WTC11 (cell line): ENCODE results near the gene ARRDC1. TPM values are rescaled to one million over a fixed set of nuclear protein-coding genes. Genes with fewer than 3 reads are reported as not detected.

Source experiments
- ATAC-seq: fragments of 200-7000 bp; cut with Tn5 transposase; 2 replicates; pipeline ENCODE4 v1.10.0; 2021; ENCODE audit warnings: mild to moderate bottlenecking, moderate library complexity
- CTCF ChIA-PET: fragments of 300-600 bp; sonication (Branson Sonifier 250); formaldehyde crosslinking; loops from one replicate; lab custom pipeline; 2021; ENCODE audit warnings: antibody characterized with exemption; lab: Charles Lee
- POLR2A ChIA-PET: fragments of 350-600 bp; sonication (Branson Sonifier 250); formaldehyde crosslinking; loops from one replicate; lab custom pipeline; 2021; ENCODE audit warnings: antibody characterized with exemption; lab: Charles Lee
- DNase-seq: peaks from one replicate; pipeline ENCODE4 v3.0.0; 2021; ENCODE audit warnings: low spot score
- H3K27ac Mint-ChIP-seq: 2 replicates; pipeline ENCODE4 v1.8.0; 2021; ENCODE audit warnings: mixed read lengths
- H3K27me3 Mint-ChIP-seq: 2 replicates; pipeline ENCODE4 v1.8.0; 2021; ENCODE audit warnings: low read depth, mild to moderate bottlenecking, moderate library complexity, mixed read lengths
- H3K36me3 Mint-ChIP-seq: 2 replicates; pipeline ENCODE4 v1.8.0; 2021; ENCODE audit warnings: mixed read lengths
- H3K4me1 Mint-ChIP-seq: 2 replicates; pipeline ENCODE4 v1.8.0; 2022; ENCODE audit warnings: mixed read lengths
- H3K4me3 Mint-ChIP-seq: 2 replicates; pipeline ENCODE4 v1.8.0; 2021; ENCODE audit warnings: mild to moderate bottlenecking, moderate library complexity, mixed read lengths
- H3K9me3 Mint-ChIP-seq: 2 replicates; pipeline ENCODE4 v1.8.0; 2021; ENCODE audit warnings: mixed read lengths
- CBFB ChIP-seq: sonication (generic); formaldehyde crosslinking; IDR thresholded peaks from 2 replicates; pipeline ENCODE4 v1.8.1; 2022; ENCODE audit warnings: mild to moderate bottlenecking, low read depth, missing genetic modification reagents
- CREB1 ChIP-seq: sonication (generic); formaldehyde crosslinking; IDR thresholded peaks from 2 replicates; pipeline ENCODE4 v1.8.0; 2023; ENCODE audit warnings: mild to moderate bottlenecking, missing genetic modification reagents
- ELF4 ChIP-seq: sonication (generic); formaldehyde crosslinking; IDR thresholded peaks from 2 replicates; pipeline ENCODE4 v1.8.1; 2022; ENCODE audit warnings: low read depth, mild to moderate bottlenecking, moderate library complexity, missing genetic modification reagents
- ETV6 ChIP-seq: sonication (generic); formaldehyde crosslinking; IDR thresholded peaks from 2 replicates; pipeline ENCODE4 v1.8.1; 2022; ENCODE audit warnings: mild to moderate bottlenecking, missing genetic modification reagents
- GABPB1 ChIP-seq: sonication (generic); formaldehyde crosslinking; IDR thresholded peaks from 2 replicates; pipeline ENCODE4 v1.8.1; 2023; ENCODE audit warnings: mild to moderate bottlenecking, missing genetic modification reagents
- IRF2 ChIP-seq: sonication (generic); formaldehyde crosslinking; IDR thresholded peaks from 2 replicates; pipeline ENCODE4 v1.8.0; 2022; ENCODE audit warnings: low read depth, missing genetic modification reagents, borderline replicate concordance
- JAZF1 ChIP-seq: fragments of 250-450 bp; sonication (Bioruptor Pico); IDR thresholded peaks from 2 replicates; pipeline ENCODE4 v1.9.0; 2021; ENCODE audit warnings: moderate library complexity, mild to moderate bottlenecking, inconsistent platforms
- MXD4 ChIP-seq: fragments of 250-450 bp; sonication (Bioruptor Pico); IDR thresholded peaks from 2 replicates; pipeline ENCODE4 v1.8.0; 2021; ENCODE audit warnings: mild to moderate bottlenecking, moderate library complexity, borderline replicate concordance
- MYBL2 ChIP-seq: sonication (generic); formaldehyde crosslinking; IDR thresholded peaks from 2 replicates; pipeline ENCODE4 v1.8.1; 2023; ENCODE audit warnings: mild to moderate bottlenecking, moderate library complexity, missing genetic modification reagents
- NFATC4 ChIP-seq: fragments of 250-450 bp; sonication (Bioruptor Pico); IDR thresholded peaks from 2 replicates; pipeline ENCODE4 v1.9.0; 2021; ENCODE audit warnings: mild to moderate bottlenecking
- NFE2L1 ChIP-seq: sonication (generic); formaldehyde crosslinking; IDR thresholded peaks from 2 replicates; pipeline ENCODE4 v1.8.1; 2023; ENCODE audit warnings: missing genetic modification reagents
- NR1H2 ChIP-seq: sonication (generic); formaldehyde crosslinking; IDR thresholded peaks from 2 replicates; pipeline ENCODE4 v1.9.0; 2021; ENCODE audit warnings: mild to moderate bottlenecking, moderate library complexity, missing genetic modification reagents
- TCF7 ChIP-seq: sonication (generic); formaldehyde crosslinking; IDR thresholded peaks from 2 replicates; pipeline ENCODE4 v1.8.0; 2022; ENCODE audit warnings: mild to moderate bottlenecking, low read depth, missing genetic modification reagents, moderate library complexity
- TEAD4 ChIP-seq: sonication (generic); formaldehyde crosslinking; IDR thresholded peaks from 2 replicates; pipeline ENCODE4 v1.8.0; 2022; ENCODE audit warnings: mild to moderate bottlenecking, missing genetic modification reagents
- ZBTB21 ChIP-seq: sonication (generic); formaldehyde crosslinking; IDR thresholded peaks from 2 replicates; pipeline ENCODE4 v1.8.1; 2023; ENCODE audit warnings: mild to moderate bottlenecking, missing genetic modification reagents, borderline replicate concordance
- ZNF263 ChIP-seq: sonication (generic); formaldehyde crosslinking; IDR thresholded peaks from 2 replicates; pipeline ENCODE4 v1.8.1; 2022; ENCODE audit warnings: low read depth, mild to moderate bottlenecking, moderate library complexity, missing genetic modification reagents
- ZNF317 ChIP-seq: sonication (generic); formaldehyde crosslinking; IDR thresholded peaks from 2 replicates; pipeline ENCODE4 v1.8.1; 2023; ENCODE audit warnings: low read depth, mild to moderate bottlenecking, moderate library complexity, missing genetic modification reagents, borderline replicate concordance
- total RNA-seq: library from RNA; stranded (reverse); gene quantifications from 3 replicates; pipeline ENCODE4 v1.2.3, GENCODE V29; 2021
- TF ChIP-seq, protein P1 (sequence below): sonication (generic); formaldehyde crosslinking; IDR thresholded peaks from 2 replicates; pipeline ENCODE4 v1.8.0; 2022; ENCODE audit warnings: mild to moderate bottlenecking, missing genetic modification reagents
- TF ChIP-seq, protein P2 (sequence below): sonication (generic); formaldehyde crosslinking; IDR thresholded peaks from 2 replicates; pipeline ENCODE4 v1.8.0; 2023; ENCODE audit warnings: missing genetic modification reagents
- TF ChIP-seq, protein P3 (sequence below): sonication (generic); formaldehyde crosslinking; IDR thresholded peaks from 2 replicates; pipeline ENCODE4 v1.8.1; 2023; ENCODE audit warnings: mild to moderate bottlenecking, missing genetic modification reagents, moderate library complexity
- TF ChIP-seq, protein P4 (sequence below): sonication (generic); formaldehyde crosslinking; IDR thresholded peaks from 2 replicates; pipeline ENCODE4 v1.8.1; 2022; ENCODE audit warnings: mild to moderate bottlenecking, moderate library complexity, missing genetic modification reagents
- TF ChIP-seq, protein P5 (sequence below): sonication (generic); formaldehyde crosslinking; IDR thresholded peaks from 2 replicates; pipeline ENCODE4 v1.8.0; 2023; ENCODE audit warnings: mild to moderate bottlenecking, missing genetic modification reagents
- TF ChIP-seq, protein P6 (sequence below): fragments of 250-450 bp; sonication (Bioruptor Pico); IDR thresholded peaks from 2 replicates; pipeline ENCODE4 v1.8.0; 2021; ENCODE audit warnings: mild to moderate bottlenecking

ARRDC1 gene
- total RNA-seq, 1 experiment from 2014 or later, result 41.3 TPM

DNA sequence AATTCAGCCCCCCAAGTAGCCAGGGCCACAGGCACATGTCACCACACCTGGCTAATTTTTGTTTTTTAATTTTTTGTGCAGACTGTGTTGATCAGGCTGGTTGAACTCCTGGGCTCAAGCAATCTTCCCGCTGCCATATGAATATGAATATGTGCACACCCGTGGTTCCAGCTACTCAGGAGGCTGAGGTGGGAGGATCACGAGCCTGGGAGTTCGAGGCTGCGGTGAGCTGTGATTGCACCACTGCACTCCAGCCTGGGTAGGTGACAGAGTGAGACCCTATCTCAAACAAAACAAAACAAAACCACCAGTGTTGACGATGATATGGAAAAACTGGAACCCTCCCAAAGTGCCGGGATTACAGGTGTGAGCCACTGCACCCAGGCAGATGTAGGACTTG lies 45.3 kb downstream of the ARRDC1 start (continued):
- TF ChIP-seq ZNF317 (CRISPR knock-in tag), result no peak
- no peak for TF ChIP-seq ZBTB21 (CRISPR knock-in tag)
- no peak for TF ChIP-seq ETV6
- TF ChIP-seq NFE2L1, result no peak
- TF ChIP-seq, protein P1, sequence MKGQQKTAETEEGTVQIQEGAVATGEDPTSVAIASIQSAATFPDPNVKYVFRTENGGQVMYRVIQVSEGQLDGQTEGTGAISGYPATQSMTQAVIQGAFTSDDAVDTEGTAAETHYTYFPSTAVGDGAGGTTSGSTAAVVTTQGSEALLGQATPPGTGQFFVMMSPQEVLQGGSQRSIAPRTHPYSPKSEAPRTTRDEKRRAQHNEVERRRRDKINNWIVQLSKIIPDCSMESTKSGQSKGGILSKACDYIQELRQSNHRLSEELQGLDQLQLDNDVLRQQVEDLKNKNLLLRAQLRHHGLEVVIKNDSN (CRISPR knock-in tag), result no peak
- no peak for TF ChIP-seq ZNF263 (CRISPR knock-in tag)

DNA sequence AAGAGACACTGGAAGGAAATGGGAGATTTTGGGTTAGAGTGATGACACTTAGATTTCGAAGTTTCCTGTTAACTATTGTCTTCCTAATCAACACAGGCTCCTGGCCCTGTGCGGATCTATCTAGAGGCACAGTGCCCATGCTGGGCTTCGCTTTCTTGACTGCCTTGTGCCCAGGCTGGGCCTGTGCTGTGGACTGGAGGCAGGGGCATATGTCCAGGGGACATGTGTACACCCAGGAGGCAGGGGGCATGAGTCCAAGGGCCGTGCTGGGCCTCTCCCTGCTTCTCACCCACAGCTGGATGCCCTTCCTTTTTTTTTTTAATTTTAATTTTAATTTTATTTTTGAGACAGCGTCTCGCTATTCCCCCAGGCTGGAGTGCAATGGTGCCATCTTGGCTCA lies 50.9 kb downstream of the ARRDC1 start:
- ChIA-PET POLR2A (interaction anchor here (1.8 kb wide), 1 partner anchor 9 kb away, joined by 4 read pairs; no protein-coding TSS in a partner anchor), CTCF (no interaction called here)
- no peaks in the 10 kb centered on the region for H3K9me3 Mint-ChIP-seq
- no peak for DNase-seq
- no peak for ATAC-seq
- no peak overlapping the region for H3K4me3 Mint-ChIP-seq
- H3K27me3 Mint-ChIP-seq, result no peaks in the 10 kb centered on the region
- H3K36me3 Mint-ChIP-seq, result peaks cover 11% of the 10 kb centered on the region
- no peak overlapping the region for H3K27ac Mint-ChIP-seq
- no peak for TF ChIP-seq TCF7
- no peak for TF ChIP-seq JAZF1 (CRISPR knock-in tag)
- TF ChIP-seq, protein P2, sequence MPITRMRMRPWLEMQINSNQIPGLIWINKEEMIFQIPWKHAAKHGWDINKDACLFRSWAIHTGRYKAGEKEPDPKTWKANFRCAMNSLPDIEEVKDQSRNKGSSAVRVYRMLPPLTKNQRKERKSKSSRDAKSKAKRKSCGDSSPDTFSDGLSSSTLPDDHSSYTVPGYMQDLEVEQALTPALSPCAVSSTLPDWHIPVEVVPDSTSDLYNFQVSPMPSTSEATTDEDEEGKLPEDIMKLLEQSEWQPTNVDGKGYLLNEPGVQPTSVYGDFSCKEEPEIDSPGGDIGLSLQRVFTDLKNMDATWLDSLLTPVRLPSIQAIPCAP (CRISPR knock-in tag), result no peak
- TF ChIP-seq, protein P3, sequence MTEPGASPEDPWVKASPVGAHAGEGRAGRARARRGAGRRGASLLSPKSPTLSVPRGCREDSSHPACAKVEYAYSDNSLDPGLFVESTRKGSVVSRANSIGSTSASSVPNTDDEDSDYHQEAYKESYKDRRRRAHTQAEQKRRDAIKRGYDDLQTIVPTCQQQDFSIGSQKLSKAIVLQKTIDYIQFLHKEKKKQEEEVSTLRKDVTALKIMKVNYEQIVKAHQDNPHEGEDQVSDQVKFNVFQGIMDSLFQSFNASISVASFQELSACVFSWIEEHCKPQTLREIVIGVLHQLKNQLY, result no peak
- TF ChIP-seq NFATC4 (CRISPR knock-in tag), result no peak
- TF ChIP-seq ZBTB21 (CRISPR knock-in tag), result no peak
- TF ChIP-seq IRF2, result no peak
- TF ChIP-seq, protein P4, sequence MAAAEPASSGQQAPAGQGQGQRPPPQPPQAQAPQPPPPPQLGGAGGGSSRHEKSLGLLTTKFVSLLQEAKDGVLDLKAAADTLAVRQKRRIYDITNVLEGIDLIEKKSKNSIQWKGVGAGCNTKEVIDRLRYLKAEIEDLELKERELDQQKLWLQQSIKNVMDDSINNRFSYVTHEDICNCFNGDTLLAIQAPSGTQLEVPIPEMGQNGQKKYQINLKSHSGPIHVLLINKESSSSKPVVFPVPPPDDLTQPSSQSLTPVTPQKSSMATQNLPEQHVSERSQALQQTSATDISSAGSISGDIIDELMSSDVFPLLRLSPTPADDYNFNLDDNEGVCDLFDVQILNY (CRISPR knock-in tag), result no peak
- TF ChIP-seq CBFB, result no peak
- no peak for TF ChIP-seq MXD4 (CRISPR knock-in tag)
- no peak for TF ChIP-seq CREB1 (CRISPR knock-in tag)
- peaks cover 33% of the 10 kb centered on the region for H3K4me1 Mint-ChIP-seq

DNA sequence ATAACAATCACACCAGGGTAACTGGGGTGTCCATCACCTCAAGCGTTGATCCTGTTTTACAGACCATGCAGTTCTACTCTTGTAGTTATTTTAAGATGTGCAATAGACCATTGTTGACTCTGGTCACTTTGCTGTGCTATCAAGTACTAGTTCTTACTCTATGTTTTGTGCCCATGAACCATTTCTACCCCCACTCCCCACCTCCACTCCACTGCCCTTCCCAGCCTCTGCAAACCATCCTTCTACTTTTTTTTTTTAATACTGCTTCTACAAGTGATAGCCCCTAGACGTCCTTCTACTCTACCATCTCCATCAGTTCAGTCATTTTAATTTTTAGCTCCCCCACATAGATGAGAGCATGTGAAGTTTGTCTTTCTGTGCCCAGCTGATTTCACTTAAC lies 52.1 kb downstream of the ARRDC1 start:
- no peak for ATAC-seq
- DNase-seq, result no peak
- Mint-ChIP-seq H3K36me3 (peaks cover 6% of the 10 kb centered on the region), H3K4me1 (peaks cover 33% of the 10 kb centered on the region), H3K27ac (peak overlapping the region; percentile 30), H3K4me3 (no peak overlapping the region), H3K9me3 (no peaks in the 10 kb centered on the region), H3K27me3 (no peaks in the 10 kb centered on the region)
- ChIA-PET POLR2A (interaction anchor here (1.8 kb wide), 1 partner anchor 7 kb away, joined by 4 read pairs; no protein-coding TSS in a partner anchor), CTCF (interaction anchor here (1.2 kb wide), 1 partner anchor 37 kb away, joined by 3 read pairs; no protein-coding TSS in a partner anchor)
- TF ChIP-seq, protein P5, sequence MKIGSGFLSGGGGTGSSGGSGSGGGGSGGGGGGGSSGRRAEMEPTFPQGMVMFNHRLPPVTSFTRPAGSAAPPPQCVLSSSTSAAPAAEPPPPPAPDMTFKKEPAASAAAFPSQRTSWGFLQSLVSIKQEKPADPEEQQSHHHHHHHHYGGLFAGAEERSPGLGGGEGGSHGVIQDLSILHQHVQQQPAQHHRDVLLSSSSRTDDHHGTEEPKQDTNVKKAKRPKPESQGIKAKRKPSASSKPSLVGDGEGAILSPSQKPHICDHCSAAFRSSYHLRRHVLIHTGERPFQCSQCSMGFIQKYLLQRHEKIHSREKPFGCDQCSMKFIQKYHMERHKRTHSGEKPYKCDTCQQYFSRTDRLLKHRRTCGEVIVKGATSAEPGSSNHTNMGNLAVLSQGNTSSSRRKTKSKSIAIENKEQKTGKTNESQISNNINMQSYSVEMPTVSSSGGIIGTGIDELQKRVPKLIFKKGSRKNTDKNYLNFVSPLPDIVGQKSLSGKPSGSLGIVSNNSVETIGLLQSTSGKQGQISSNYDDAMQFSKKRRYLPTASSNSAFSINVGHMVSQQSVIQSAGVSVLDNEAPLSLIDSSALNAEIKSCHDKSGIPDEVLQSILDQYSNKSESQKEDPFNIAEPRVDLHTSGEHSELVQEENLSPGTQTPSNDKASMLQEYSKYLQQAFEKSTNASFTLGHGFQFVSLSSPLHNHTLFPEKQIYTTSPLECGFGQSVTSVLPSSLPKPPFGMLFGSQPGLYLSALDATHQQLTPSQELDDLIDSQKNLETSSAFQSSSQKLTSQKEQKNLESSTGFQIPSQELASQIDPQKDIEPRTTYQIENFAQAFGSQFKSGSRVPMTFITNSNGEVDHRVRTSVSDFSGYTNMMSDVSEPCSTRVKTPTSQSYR, result no peak
- TF ChIP-seq TCF7 (no peak), ZNF263 (CRISPR knock-in tag) (no peak), TEAD4 (CRISPR knock-in tag) (no peak), ZNF317 (CRISPR knock-in tag) (no peak), ELF4 (CRISPR knock-in tag) (no peak), GABPB1 (CRISPR knock-in tag) (no peak), MYBL2 (no peak), NR1H2 (CRISPR knock-in tag) (no peak)
- TF ChIP-seq, protein P3, result no peak
- TF ChIP-seq, protein P6, sequence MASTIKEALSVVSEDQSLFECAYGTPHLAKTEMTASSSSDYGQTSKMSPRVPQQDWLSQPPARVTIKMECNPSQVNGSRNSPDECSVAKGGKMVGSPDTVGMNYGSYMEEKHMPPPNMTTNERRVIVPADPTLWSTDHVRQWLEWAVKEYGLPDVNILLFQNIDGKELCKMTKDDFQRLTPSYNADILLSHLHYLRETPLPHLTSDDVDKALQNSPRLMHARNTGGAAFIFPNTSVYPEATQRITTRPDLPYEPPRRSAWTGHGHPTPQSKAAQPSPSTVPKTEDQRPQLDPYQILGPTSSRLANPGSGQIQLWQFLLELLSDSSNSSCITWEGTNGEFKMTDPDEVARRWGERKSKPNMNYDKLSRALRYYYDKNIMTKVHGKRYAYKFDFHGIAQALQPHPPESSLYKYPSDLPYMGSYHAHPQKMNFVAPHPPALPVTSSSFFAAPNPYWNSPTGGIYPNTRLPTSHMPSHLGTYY (CRISPR knock-in tag), result no peak
